Measurements from ENCODE around the gene SENP6.

- no peak for TF ChIP-seq MAX (IDR thresholded peaks at IDR 0.05)
- TF ChIP-seq CTCF (IDR thresholded peaks at IDR 0.05; ENCODE audit: low read depth, low read length, missing input control): no peak
- no peak for TF ChIP-seq GABPA (IDR thresholded peaks at IDR 0.05 in 1 of 2, conservative IDR thresholded peaks at IDR 0.05 in 1 of 2)
- TF ChIP-seq JUND (IDR thresholded peaks at IDR 0.05): no peak
Measured at GRCh38 chr6:75613056-75613501, 11.4 kb downstream of the SENP6 start.

All from liver (tissue), 3 donors.